DMS 273 (cell line): Measurements from ENCODE around the gene PTPRM.

Experiments
- DNase-seq: peaks from one replicate; lab custom pipeline; 2025; ENCODE audit not compliant: unreplicated experiment; lab: John Stamatoyannopoulos, UW

PTPRM gene

DNA sequence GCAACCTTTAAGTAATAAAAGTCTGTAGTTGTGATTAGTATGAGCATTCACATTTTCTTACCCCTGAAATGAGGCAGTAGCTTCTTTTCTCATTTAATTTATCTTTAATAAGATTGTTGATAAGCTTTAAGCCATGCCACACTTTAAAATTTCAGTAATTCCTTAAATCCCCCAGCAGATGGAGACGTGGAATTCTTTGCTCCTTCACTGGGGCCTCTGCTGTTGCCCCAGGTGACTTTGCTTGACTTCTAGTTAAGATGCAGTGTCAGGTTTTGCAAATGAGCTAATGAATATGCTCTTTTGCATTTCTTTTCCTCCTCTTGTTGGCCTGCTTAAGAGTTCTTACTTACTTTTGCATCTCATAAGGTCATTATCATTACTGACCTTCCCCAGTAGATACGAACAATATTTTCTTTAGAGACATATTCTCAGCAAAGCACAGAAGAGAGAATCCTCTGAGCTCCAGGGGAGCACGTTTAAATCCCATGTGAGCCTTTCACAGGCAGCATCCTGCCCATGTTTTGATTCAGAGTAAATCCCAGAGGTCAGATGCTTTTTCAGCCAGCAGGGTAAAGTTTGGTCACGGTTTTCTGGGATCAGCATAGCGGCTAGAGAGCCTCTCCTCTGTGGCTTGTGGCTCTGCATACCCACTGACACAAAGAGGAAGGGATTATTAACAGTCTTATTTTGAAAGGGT lies 222.9 kb downstream of the PTPRM start:
- DNase-seq, result peak; percentile 54

DNA sequence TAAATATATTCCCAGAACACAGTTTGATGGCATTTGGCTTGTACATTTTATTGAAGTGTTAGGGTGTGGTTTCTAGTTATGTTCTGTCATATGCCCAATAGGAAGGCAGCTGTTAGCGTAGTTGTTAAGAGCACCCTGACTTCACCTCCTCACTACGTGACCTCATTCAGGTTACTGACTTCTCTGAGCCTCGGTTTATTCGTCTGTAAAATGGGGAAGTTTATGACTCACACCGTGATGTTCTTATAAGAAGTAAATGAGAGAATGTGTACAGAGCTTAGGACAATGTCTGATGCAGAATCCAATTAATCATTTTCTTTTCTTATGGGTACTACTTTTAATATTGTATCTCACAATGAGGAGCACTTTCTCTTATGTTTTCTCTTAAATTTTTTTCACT lies 226.0 kb downstream of the PTPRM start:
- no peak for DNase-seq

DNA sequence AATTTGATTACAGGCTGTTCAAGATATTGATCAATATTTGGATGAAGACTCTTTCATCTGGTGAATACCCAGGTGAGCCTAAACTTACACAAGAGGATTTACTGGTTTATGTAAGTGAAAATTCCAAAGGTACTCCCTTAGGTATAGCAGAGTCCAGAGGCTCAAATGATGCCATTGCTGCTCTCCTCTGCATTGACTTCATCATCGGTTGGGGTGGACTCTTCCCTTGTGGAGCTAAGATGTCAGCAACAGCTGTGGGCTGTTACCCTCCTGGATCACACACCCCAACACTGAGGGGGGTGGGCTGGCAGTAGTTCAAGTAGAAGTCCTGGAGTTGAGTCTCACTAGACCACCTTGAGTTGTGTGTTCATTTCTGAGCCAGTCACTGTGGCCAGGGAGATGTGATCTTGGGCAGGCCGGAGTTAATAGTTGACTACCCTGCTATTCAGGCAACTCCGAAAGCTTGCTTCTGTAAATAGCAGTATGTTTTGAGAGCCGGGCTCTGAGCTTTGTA lies 236.9 kb downstream of the PTPRM start:
- DNase-seq, result no peak

DNA sequence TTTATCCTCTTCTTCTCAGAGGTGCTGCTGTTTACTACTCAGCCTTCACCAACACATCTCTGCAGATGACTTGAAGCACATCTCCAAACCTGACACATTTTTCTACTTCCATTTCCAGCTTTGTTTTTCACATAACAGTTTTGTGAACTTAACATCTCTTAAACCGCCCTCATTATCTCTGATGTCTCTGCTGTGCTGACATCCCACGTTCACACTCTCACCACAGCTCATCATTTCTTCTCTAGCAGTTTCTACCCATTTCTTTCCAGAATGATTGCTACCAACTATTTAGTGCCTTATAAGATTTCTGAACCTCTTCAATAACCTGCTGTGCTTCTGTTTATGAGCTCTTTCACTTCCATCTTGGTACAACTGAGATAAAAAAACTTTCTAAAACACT lies 238.0 kb downstream of the PTPRM start:
- DNase-seq, result no peak

GRCh38 chr18:7805880-7806279 lies 238.8 kb downstream of the PTPRM start:
- DNase-seq, result no peak

- no peak for DNase-seq
These were observed 240.9 kb downstream of the PTPRM start for GRCh38 chr18:7807936-7808453.

GRCh38 chr18:7808992-7809391 lies 241.9 kb downstream of the PTPRM start:
- DNase-seq, result no peak

DNA sequence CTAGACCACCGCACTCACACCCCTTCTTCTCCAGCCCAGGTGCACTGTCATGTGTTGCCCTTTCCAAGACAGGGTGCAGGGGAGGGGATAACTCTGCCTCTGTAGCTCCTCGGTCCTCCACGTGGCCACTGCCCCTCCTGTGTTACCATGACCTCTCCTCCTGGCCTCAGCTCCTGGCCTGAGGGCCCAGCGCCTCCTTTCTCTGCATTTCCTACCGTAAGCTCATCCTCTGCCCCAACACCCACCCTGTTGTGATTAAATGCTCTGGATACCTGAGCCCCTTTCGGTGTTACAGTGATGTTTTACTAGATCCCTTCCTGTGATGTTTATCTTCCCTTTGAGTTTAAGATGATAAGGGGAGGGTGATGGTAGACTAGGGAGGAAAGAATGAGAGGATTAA lies 242.3 kb downstream of the PTPRM start:
- DNase-seq, result no peak

DNA sequence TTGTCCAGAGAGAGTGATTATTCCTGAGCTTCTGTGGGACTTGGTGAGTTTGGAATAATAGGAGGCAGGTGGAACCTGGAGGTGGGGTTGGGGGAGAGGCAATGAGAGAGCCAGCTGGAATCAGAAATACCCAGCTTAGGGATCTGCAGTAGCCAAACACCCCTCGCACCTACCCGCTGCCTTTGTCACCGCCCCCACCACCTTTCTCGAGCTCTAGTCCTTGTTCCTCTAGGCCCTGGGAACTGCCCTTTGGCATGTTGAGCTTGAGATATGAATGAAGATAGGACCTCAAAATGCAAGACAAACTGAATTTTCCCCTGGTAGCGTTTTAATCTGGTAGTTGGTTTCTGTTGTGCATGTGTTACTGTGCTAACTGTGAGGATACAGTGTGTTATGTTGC lies 242.9 kb downstream of the PTPRM start:
- no peak for DNase-seq

DNA sequence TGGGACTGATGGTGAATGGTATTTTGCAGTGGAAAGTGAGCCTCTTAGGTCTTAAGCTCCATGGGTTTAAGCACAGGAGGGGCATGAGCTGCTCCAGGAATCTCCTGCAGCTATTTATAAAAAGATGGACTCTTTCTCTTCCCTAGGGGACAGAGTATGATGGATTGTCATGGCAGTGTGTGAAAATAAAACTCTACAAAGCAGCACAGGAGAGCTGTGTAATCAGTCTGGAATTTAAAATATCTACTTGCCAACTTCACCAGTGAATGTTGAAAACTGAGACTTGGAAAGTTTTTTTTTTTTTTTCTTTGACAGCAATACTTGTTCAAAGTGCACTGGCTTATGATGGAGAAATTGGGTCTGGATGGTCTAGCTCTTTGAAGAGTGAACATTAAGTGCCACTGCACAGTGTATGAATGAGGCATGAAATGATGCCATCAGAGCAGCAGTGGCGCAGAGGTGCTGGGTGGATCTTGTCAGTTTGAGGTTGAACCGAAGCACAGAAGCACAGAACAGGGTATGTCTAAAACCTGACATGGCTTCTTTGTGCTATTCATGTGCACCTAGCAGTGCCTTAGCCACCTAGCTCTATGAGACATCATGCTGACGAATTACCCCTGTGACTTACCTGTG lies 245.4 kb downstream of the PTPRM start:
- DNase-seq, result no peak

- no peak for DNase-seq
These were observed 246.0 kb downstream of the PTPRM start for GRCh38 chr18:7813131-7813530.

DNA sequence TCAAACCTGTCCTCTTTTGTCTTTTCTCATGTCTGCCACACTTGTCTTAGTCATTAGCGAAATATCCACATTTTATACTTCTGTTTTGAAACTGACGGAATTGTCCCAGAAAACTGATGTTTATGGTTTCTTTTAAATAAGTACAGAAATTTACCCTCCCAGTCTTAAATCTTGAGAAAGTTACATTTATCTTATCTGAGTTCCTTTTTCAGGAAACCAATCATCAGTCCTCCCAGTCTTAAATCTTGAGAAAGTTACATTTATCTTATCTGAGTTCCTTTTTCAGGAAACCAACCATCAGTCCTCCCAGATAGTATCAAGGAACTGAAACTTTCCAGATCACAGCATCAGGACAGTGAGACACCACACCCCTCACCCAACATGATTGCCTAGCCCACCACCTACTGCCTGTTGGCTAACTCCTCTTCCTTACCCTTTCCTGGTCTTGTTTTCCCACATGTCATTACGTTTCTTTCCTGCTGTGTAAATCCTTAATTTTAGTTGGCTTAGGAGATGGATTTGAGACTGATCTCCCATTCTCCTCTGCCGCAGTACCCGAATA lies 247.7 kb downstream of the PTPRM start:
- DNase-seq, result no peak

DNA sequence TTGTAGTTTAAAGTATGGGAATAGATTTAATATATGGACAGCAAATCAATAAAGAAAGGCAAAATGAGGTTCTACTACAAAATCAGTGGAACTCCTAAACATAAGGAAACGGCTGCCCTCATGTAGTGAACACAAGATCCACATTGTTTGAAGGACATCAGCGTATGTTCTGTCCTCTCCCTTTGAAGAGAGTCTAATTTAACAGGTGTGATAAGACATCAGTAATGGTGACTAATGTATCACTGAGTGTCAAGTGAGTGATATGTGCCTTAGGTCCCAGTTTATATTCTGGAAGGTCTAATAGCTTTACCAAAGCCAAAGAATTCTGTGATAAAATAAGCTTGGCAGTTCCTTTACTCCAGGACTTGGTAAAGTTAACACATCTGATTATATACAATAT lies 248.7 kb downstream of the PTPRM start:
- no peak for DNase-seq

DNA sequence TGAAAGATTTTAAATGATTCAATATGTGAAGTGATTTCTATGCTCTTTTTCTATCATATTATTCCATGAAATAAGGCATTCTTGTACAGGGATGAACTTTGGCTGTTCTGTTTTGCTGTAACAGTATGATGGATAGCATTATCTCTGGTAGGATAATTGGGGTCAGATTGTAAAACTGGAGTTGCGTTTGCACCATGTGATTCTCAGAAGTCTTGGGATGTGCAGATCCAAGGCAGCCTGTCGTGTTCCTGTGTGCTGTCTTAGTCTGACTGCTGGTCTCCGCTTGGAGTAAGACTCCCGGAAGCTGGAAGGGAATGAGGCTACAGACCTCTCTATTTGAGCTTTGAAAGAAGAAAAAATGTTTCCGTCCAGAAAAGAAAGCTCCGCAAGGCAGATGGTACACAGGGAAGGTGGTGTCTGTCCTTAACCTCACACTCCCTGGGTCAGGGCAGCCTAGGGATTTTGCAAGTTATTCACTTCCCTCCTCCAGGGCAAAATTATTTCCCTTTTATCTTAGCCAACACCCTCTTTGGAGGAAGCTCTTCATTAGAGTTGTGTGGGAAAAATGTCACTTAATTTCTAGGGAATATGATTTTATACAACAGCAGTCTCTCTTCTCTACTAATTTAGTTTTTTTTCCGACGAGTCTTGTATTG lies 250.6 kb downstream of the PTPRM start:
- DNase-seq, result no peak

DNA sequence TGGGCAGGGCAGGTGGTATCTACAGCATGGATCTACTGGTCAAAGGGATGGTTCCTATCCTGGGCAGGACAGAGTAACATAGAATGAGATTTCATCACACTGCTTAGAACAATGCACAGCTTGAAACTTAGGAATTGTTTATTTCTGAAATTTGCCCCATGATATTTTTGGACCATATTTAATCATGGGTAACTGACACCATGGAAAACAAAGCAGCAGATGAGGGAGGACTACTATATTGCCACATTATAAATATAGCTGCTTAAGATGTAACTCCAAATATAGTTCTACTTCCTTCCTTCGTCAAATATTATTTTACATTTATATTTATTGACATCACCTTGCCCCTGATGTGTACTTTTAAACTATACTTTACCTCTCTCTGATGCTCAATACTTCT lies 254.7 kb downstream of the PTPRM start:
- DNase-seq, result no peak

DNA sequence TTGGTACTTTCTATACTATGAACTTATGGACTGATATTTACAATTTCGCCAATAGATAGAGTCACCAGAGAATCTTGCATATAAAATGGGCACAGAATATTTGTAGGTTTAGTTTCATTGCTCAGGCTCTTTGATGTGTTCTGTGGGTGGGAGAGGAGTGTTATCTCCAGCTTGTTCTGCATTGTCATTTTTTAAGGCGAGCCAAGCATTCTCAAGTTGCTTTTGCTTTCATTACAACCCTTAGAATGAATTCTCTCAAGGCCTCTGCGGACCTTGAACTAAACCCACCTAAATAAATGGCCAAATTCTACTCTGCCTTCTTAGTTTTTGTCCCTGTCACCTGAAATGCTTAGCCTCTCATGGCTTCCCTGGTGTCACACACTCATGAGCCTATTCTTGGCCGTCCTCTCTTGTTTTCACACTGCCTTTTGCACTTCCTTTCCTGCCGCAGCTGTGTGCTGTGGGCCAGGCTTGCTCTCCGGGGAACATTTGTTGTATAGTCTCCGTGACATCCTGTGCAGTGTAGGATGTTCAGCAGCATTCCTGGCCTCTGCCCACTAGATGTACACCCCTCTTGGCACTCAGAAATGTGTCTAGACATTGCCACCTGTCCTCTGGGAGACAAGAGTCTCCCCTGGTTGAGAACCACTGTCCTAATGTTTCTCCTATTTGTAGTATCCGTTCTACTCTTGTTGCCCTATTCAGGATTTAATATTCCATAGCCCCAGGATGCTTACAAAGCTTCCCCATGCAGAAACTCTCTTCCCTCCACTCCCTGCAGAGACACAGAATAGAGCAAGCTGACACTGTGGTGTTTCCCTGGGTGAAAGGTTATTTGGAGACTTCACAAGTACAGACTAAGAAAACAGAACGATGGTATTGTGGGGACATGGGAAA lies 255.6 kb downstream of the PTPRM start:
- DNase-seq, result no peak

- no peak for DNase-seq
These were observed 257.9 kb downstream of the PTPRM start for GRCh38 chr18:7824970-7825369.

DNA sequence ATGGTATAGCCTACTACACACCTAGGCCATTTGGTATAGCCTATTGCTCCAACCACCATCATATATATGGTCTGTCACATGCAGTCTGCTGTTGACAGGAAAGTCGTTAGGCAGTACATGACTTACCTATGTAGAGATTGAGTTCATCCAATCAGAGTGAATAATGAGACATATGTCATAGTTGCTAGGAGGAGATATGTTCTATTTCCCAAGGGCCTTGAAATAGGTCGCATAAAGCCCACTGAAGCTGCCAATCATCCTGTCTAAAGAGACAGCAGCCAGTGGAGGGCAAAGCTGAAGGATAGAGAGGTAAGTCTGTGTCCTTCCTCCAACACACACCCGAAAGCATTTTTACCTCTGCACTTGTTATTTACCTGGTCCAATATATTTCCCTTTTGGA lies 263.4 kb downstream of the PTPRM start:
- DNase-seq, result peak; percentile 74

DNA sequence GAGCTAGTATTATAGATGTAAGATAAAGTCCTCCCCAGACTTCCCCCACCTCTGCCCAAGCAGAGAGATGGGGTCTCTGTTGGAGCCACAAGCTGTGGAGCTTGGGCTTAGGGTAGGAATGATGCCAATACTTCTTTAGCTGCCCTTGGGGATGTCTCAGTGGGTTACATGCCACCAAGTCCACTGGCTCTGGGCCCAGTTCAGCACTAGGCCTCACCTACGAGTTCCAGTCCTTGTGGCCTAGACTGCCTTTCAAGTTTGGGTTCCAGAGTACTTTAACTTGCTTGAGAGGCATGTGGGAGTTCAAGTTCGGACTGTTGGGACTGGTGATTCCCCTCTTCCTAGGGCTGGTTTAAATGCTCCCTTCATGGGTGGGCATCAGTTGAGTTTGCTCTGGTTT lies 272.4 kb downstream of the PTPRM start:
- no peak for DNase-seq

GRCh38 chr18:7840411-7840810 lies 273.3 kb downstream of the PTPRM start:
- DNase-seq, result no peak

- DNase-seq, result no peak
These were observed 276.9 kb downstream of the PTPRM start for GRCh38 chr18:7844017-7844416.
